H9 (cell line): ENCODE measurements around the gene MACIR. TPM values are rescaled to one million over a fixed set of nuclear protein-coding genes. Genes with fewer than 3 reads are reported as not detected.

Source experiments
- DNase-seq: peaks from one replicate; pipeline ENCODE4 v3.0.0-alpha.2; 2017
- H2AFZ ChIP-seq: one replicate; pipeline ENCODE4 v1.6.1; 2013; ENCODE audit warnings: mild to moderate bottlenecking, low read length, control low read depth, moderate library complexity
- H2AK5ac ChIP-seq: 2 replicates; pipeline ENCODE4 v1.6.1; 2013; ENCODE audit warnings: low read length, control low read depth, mixed read lengths; ENCODE audit not compliant: insufficient read length
- H2BK120ac ChIP-seq: one replicate; pipeline ENCODE4 v1.6.1; 2013; ENCODE audit warnings: low read depth, mild to moderate bottlenecking, low read length, control low read depth, inconsistent platforms; ENCODE audit not compliant: poor library complexity, severe bottlenecking
- H2BK12ac ChIP-seq: 2 replicates; pipeline ENCODE4 v1.6.1; 2013; ENCODE audit warnings: low read length, control low read depth, mixed read lengths, low read depth; ENCODE audit not compliant: insufficient read length
- H2BK15ac ChIP-seq: 2 replicates; pipeline ENCODE4 v1.6.1; 2013; ENCODE audit warnings: low read depth, low read length, control low read depth
- H2BK20ac ChIP-seq: one replicate; pipeline ENCODE4 v1.6.1; 2013; ENCODE audit warnings: low read depth, mild to moderate bottlenecking, low read length, control low read depth, inconsistent platforms; ENCODE audit not compliant: poor library complexity, severe bottlenecking
- H2BK5ac ChIP-seq: 2 replicates; pipeline ENCODE4 v1.6.1; 2013; ENCODE audit warnings: low read length, control low read depth, mixed read lengths; ENCODE audit not compliant: insufficient read length
- H3K14ac ChIP-seq: 2 replicates; pipeline ENCODE4 v1.6.1; 2013; ENCODE audit warnings: low read length, control low read depth; ENCODE audit not compliant: insufficient read depth
- H3K18ac ChIP-seq: 2 replicates; pipeline ENCODE4 v1.6.1; 2013; ENCODE audit warnings: low read depth, mild to moderate bottlenecking, mixed read lengths, low read length, control low read depth; ENCODE audit not compliant: insufficient read length
- H3K23ac ChIP-seq: 2 replicates; pipeline ENCODE4 v1.6.1; 2013; ENCODE audit warnings: low read length, control low read depth, mixed read lengths, low read depth; ENCODE audit not compliant: insufficient read length
- H3K23me2 ChIP-seq: 2 replicates; pipeline ENCODE4 v1.6.1; 2013; ENCODE audit warnings: low read depth, mild to moderate bottlenecking, mixed read lengths, low read length, control low read depth; ENCODE audit not compliant: insufficient read length, poor library complexity, severe bottlenecking
- H3K27ac ChIP-seq: 2 replicates; pipeline ENCODE4 v1.5.1; 2013; ENCODE audit warnings: low read length, control low read depth, mixed read lengths, low read depth; ENCODE audit not compliant: insufficient read length
- H3K27me3 ChIP-seq: 2 replicates; pipeline ENCODE4 v1.6.1; 2013; ENCODE audit warnings: low read length, control low read depth, inconsistent platforms; ENCODE audit not compliant: insufficient read depth
- H3K4ac ChIP-seq: 2 replicates; pipeline ENCODE4 v1.6.1; 2013; ENCODE audit warnings: low read depth, mild to moderate bottlenecking, control low read depth, inconsistent platforms, low read length, moderate library complexity
- H3K4me1 ChIP-seq: 2 replicates; pipeline ENCODE4 v1.6.1; 2013; ENCODE audit warnings: low read length, control low read depth, inconsistent platforms; ENCODE audit not compliant: insufficient read depth
- H3K4me2 ChIP-seq: 2 replicates; pipeline ENCODE4 v1.6.1; 2013; ENCODE audit warnings: low read length, control low read depth, mixed read lengths; ENCODE audit not compliant: insufficient read length, insufficient read depth
- H3K56ac ChIP-seq: 2 replicates; pipeline ENCODE4 v1.6.1; 2013; ENCODE audit warnings: low read depth, mild to moderate bottlenecking, mixed read lengths, low read length, control low read depth; ENCODE audit not compliant: insufficient read length
- H3K79me1 ChIP-seq: 2 replicates; pipeline ENCODE4 v1.6.1; 2013; ENCODE audit warnings: low read depth, mild to moderate bottlenecking, moderate library complexity, low read length, control low read depth, inconsistent platforms; ENCODE audit not compliant: insufficient read depth, poor library complexity, severe bottlenecking
- H3K79me2 ChIP-seq: 2 replicates; pipeline ENCODE4 v1.6.1; 2013; ENCODE audit warnings: low read length, control low read depth, inconsistent platforms; ENCODE audit not compliant: insufficient read depth
- H3K9ac ChIP-seq: 2 replicates; pipeline ENCODE4 v1.6.1; 2013; ENCODE audit warnings: low read length, control low read depth, mixed read lengths; ENCODE audit not compliant: insufficient read length; ENCODE audit errors: extremely low read depth
- H3K9me3 ChIP-seq: one replicate; pipeline ENCODE4 v1.6.1; 2013; ENCODE audit warnings: low read depth, low read length, inconsistent platforms; ENCODE audit not compliant: control insufficient read depth
- H3T11ph ChIP-seq: one replicate; pipeline ENCODE4 v1.6.1; 2013; ENCODE audit warnings: mild to moderate bottlenecking, low read length, control low read depth, inconsistent platforms
- H4K20me1 ChIP-seq: one replicate; pipeline ENCODE4 v1.6.1; 2013; ENCODE audit not compliant: control insufficient read depth, insufficient read length, insufficient read depth
- H4K5ac ChIP-seq: 2 replicates; pipeline ENCODE4 v1.6.1; 2013; ENCODE audit warnings: low read depth, mild to moderate bottlenecking, mixed read lengths, low read length, control low read depth; ENCODE audit not compliant: insufficient read length
- H4K8ac ChIP-seq: replicated peaks from 2 replicates; pipeline ENCODE4 v1.6.1; 2013; ENCODE audit warnings: low read length, control low read depth, mixed read lengths, low read depth; ENCODE audit not compliant: insufficient read length
- H4K91ac ChIP-seq: 2 replicates; pipeline ENCODE4 v1.6.1; 2013; ENCODE audit warnings: low read depth, mild to moderate bottlenecking, moderate library complexity, mixed read lengths, low read length, control low read depth; ENCODE audit not compliant: insufficient read length
- H3K27ac Mint-ChIP-seq, 3 experiments: 2 replicates in 2 of 3; 3 replicates in 1 of 3; pipeline ENCODE4 v1.8.0; 2020 to 2021; ENCODE audit warnings: mixed read lengths in 3 of 3, mild to moderate bottlenecking in 1 of 3, moderate library complexity in 1 of 3
- H3K27me3 Mint-ChIP-seq: 2 replicates; pipeline ENCODE4 v1.8.0; 2021; ENCODE audit warnings: low read depth, mild to moderate bottlenecking, moderate library complexity, mixed read lengths
- H3K36me3 Mint-ChIP-seq, 3 experiments: 2 replicates in 2 of 3; 3 replicates in 1 of 3; pipeline ENCODE4 v1.8.0; 2020 to 2021; ENCODE audit warnings: low read depth in 3 of 3, mixed read lengths in 3 of 3; ENCODE audit not compliant: insufficient read depth in 1 of 3
- H3K4me1 Mint-ChIP-seq, 2 experiments: 2 replicates each; pipeline ENCODE4 v1.8.0; 2020; ENCODE audit warnings: mixed read lengths in 2 of 2
- H3K4me3 Mint-ChIP-seq, 2 experiments: 2 replicates in 1 of 2; 3 replicates in 1 of 2; pipeline ENCODE4 v1.8.0; 2020 to 2021; ENCODE audit warnings: mild to moderate bottlenecking in 2 of 2, mixed read lengths in 2 of 2, moderate library complexity in 1 of 2
- H3K9me3 Mint-ChIP-seq, 2 experiments: 2 replicates in 1 of 2; 3 replicates in 1 of 2; pipeline ENCODE4 v1.8.0; 2020; ENCODE audit warnings: mild to moderate bottlenecking in 2 of 2, mixed read lengths in 2 of 2, moderate library complexity in 1 of 2
- total RNA-seq: library from RNA; stranded (reverse); gene quantifications from 2 replicates; pipeline ENCODE4 v1.2.1, GENCODE V29; 2021
- TF ChIP-seq, protein P1 (sequence below): fragments of 200-600 bp; sonication (generic); conservative IDR thresholded peaks from 3 replicates; pipeline ENCODE4 v1.8.0; 2021; ENCODE audit warnings: antibody characterized with exemption, mild to moderate bottlenecking

Gene MACIR
- total RNA-seq, 1 experiment from 2014 or later = 11.7 TPM

DNA sequence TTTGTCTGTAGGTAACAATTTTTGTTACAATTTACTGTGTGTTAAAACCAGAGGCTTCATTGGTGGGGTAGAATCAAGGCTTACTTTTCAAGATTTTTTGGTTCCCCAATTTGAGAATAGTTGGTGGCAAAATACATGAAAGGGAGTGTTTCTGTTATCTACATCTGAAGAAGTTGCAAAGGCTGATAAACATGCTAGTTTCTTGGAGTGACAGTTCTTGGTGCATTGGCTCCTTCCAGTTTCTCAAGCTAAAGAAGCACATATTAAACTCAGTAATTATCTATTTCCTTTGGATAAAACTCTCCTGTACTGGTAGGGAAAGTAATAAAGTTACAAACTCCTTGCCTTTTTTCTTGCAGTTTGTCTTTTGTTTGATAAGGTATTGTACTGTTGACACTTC, 5.9 kb downstream of the MACIR start:
- Histone ChIP-seq H3K4me1 (peaks cover 2% of the 10 kb centered on the region; the same call in 1 of the 2 replicates), H4K8ac (no peak overlapping the region), H2AFZ (no peak overlapping the region), H4K20me1 (no peaks in the 10 kb centered on the region), H3K4ac (no peak overlapping the region), H3K27ac (no peak overlapping the region), H3K56ac (no peak overlapping the region), H3K9ac (no peak overlapping the region), H2BK12ac (no peak overlapping the region), H3T11ph (no peak overlapping the region), H2BK15ac (no peak overlapping the region), H3K27me3 (no peaks in the 10 kb centered on the region), H3K18ac (no peak overlapping the region), H2BK120ac (no peak overlapping the region), H2AK5ac (no peak overlapping the region), H3K4me2 (no peak overlapping the region), H4K5ac (no peak overlapping the region), H2BK5ac (no peak overlapping the region), H3K14ac (no peak overlapping the region), H3K23ac (no peak overlapping the region), H3K23me2 (no peaks in the 10 kb centered on the region), H3K79me1 (no peaks in the 10 kb centered on the region), H4K91ac (no peak overlapping the region), H3K9me3 (no peaks in the 10 kb centered on the region), H2BK20ac (no peak overlapping the region), H3K79me2 (peaks cover 13% of the 10 kb centered on the region; the same call in 1 of the 2 replicates)
- DNase-seq = no peak
- peaks cover 31 to 36% of the 10 kb centered on the region in 2 experiments for H3K4me1 Mint-ChIP-seq
- no peak overlapping the region for H3K4me3 Mint-ChIP-seq
- TF ChIP-seq, protein P1, sequence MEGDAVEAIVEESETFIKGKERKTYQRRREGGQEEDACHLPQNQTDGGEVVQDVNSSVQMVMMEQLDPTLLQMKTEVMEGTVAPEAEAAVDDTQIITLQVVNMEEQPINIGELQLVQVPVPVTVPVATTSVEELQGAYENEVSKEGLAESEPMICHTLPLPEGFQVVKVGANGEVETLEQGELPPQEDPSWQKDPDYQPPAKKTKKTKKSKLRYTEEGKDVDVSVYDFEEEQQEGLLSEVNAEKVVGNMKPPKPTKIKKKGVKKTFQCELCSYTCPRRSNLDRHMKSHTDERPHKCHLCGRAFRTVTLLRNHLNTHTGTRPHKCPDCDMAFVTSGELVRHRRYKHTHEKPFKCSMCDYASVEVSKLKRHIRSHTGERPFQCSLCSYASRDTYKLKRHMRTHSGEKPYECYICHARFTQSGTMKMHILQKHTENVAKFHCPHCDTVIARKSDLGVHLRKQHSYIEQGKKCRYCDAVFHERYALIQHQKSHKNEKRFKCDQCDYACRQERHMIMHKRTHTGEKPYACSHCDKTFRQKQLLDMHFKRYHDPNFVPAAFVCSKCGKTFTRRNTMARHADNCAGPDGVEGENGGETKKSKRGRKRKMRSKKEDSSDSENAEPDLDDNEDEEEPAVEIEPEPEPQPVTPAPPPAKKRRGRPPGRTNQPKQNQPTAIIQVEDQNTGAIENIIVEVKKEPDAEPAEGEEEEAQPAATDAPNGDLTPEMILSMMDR = no peak
- H3K27me3 Mint-ChIP-seq = no peaks in the 10 kb centered on the region
- peaks cover 3 to 10% (median 5%) of the 10 kb centered on the region in 3 experiments; a peak in 6 of 7 replicates for H3K36me3 Mint-ChIP-seq
- no peak overlapping the region for H3K27ac Mint-ChIP-seq
- H3K9me3 Mint-ChIP-seq = peaks cover 0 to 2% of the 10 kb centered on the region in 2 experiments; a peak in 2 of 5 replicates
